Heart left ventricle (tissue), 16 donors: ENCODE data around the gene ASIC2. TPM values are rescaled to one million over a fixed set of nuclear protein-coding genes. Genes with fewer than 3 reads are reported as not detected.
"Not testable (repeated sequence)": the region's sequence is repeated elsewhere in the genome, so short reads cannot be mapped to it uniquely, and the experiment has no call there.

Experiments
- ATAC-seq, 4 donors: fragments of 200-7000 bp; cut with Tn5 transposase; one replicate each; pipeline ENCODE4 v1.9.1; 2020 to 2022; ENCODE audit warnings: moderate library complexity in 4 of 4, mild to moderate bottlenecking in 3 of 4, moderate number of reproducible peaks in 1 of 4
- DNase-seq, 5 donors: peaks; one replicate each; pipeline ENCODE4 v3.0.0-alpha.2; 2020
- H3K27ac ChIP-seq, 12 donors: fragments of 200-600 bp; sonication (generic) in 4 of 12; one replicate each; pipeline versions ENCODE4 v1.5.0 to v1.8.0; 2016 to 2022; ENCODE audit warnings: mild to moderate bottlenecking in 2 of 12
- H3K27me3 ChIP-seq, 9 donors: fragments of 200-600 bp; sonication (generic) in 2 of 9; one replicate each; pipeline versions ENCODE4 v1.5.1 to v1.8.0; 2016 to 2022; ENCODE audit warnings: mild to moderate bottlenecking in 3 of 9
- H3K36me3 ChIP-seq, 9 donors: fragments of 200-600 bp; sonication (generic) in 2 of 9; one replicate each; pipeline versions ENCODE4 v1.5.0 to v1.8.0; 2018 to 2022; ENCODE audit warnings: mild to moderate bottlenecking in 2 of 9
- H3K4me1 ChIP-seq, 12 donors: fragments of 200-600 bp; sonication (generic) in 4 of 12; one replicate each; pipeline versions ENCODE4 v1.5.0 to v1.8.0; 2016 to 2022; ENCODE audit warnings: mild to moderate bottlenecking in 3 of 12
- H3K4me3 ChIP-seq, 12 donors: fragments of 200-600 bp; sonication (generic) in 4 of 12; one replicate each; pipeline versions ENCODE4 v1.5.0 to v1.8.0; 2017 to 2022; ENCODE audit warnings: mild to moderate bottlenecking in 9 of 12, moderate library complexity in 4 of 12
- H3K9me3 ChIP-seq, 12 donors: fragments of 200-600 bp; sonication (generic) in 4 of 12; one replicate each; pipeline versions ENCODE4 v1.5.0 to v1.8.0; 2016 to 2022; ENCODE audit warnings: mild to moderate bottlenecking in 1 of 12
- CTCF ChIP-seq, 12 donors: fragments of 200-600 bp; sonication (generic) in 4 of 12; IDR thresholded peaks; one replicate each; pipeline versions ENCODE4 v1.5.0 to v1.8.0; 2018 to 2022; ENCODE audit warnings: antibody characterized with exemption in 12 of 12, mild to moderate bottlenecking in 5 of 12
- POLR2A ChIP-seq, 2 donors: fragments of 450-650 bp; IDR thresholded peaks; one replicate each; pipeline ENCODE4 v1.6.1; 2017; ENCODE audit warnings: antibody characterized with exemption in 2 of 2, mild to moderate bottlenecking in 2 of 2, moderate library complexity in 2 of 2
- WGBS, 4 donors: extraction: QIAGEN DNeasy Blood & Tissue Kit in 2 of 4; methylation state at CpG; one replicate each; pipeline versions ENCODE4 v1.1.5 to v1.1.7; 2013 to 2018; 5-methylcytosine and 5-hydroxymethylcytosine counted together
- intact Hi-C, 10 donors: fragments of 100-400 bp; cut with DNase I; formaldehyde crosslinking; loops; one replicate each; pipeline versions ENCODE4 v1.11.1 to v1.14.2; 2022
- polyA plus RNA-seq, 2 donors: library from polyadenylated mRNA; stranded (reverse); fragments of 200-250 nt; gene quantifications; one replicate each; pipeline ENCODE4 v1.2.3, GENCODE V29; 2013
- total RNA-seq, 9 donors: library from RNA; depleted of rRNA in 2 of 9; stranded (reverse); fragments of >200 nt in 2 of 9; fragmentation: NEBNext Ultra II Directional in 3 of 9; extraction: Animal tissue kit (Norgen Biotek cat#: 25700) in 3 of 9; gene quantifications; one replicate each; pipeline versions ENCODE4 v1.1.0 to v1.2.4, GENCODE V29; 2016 to 2023
- donor health status: ischemic (EF 13 %, LVEDD 7.1; RV severe dilation, severe dysfunction).
- donor health status: healthy with polysubstance abuse.
- donor health status: DM: no; HTN: yes; CAD: no.
- donor health status: DM: no; HTN: no; CAD: no.
- donor health status: ischemic (EF 25% LVEDD 6.9; RV normal size, moderate dysfunction).
- donor health status: ischemic (EF 25% LVEDD 5.7; RV mildly dilated, moderate dysfunction).
- donor health status: healthy.
- donor health status: DM: yes; HTN: yes; CAD: no.
- donor health status: ischemic (EF 35%, LVEDD 5.7; RV mildly dilated, moderate dysfunction).
- donor health status: nonischemic (EF 11% LVEDD 7.7; RV severe dilation, severe dysfunction).
- donor health status: DM: yes; HTN: yes; CAD: no.
- donor health status: PGD.
- donor health status: ischemic (EF 29% LVEDD 5.4; RV normal size, mild dysfunction).
- donor health status: nonischemic (EF 23%, LVEDD 6.1; RV moderate dilation, normal function).

The ASIC2 gene
- total and polyA plus RNA-seq, 11 donors, result 1.1 TPM; not detected in 10

- DNase-seq (no peak), ATAC-seq (no peak)
- WGBS, 4 donors, result 48 to 58% (median 55%) methylated on average over 13 of the region's 13 CpGs
- Histone ChIP-seq H3K9me3 (peaks cover 0 to 16% (median 5%) of the 10 kb centered on the region in 12 donors), H3K27ac (no peak overlapping the region), H3K4me3 (no peak overlapping the region), H3K36me3 (no peaks in the 10 kb centered on the region), H3K4me1 (no peaks in the 10 kb centered on the region), H3K27me3 (peaks cover 0 to 13% (median 0%) of the 10 kb centered on the region in 9 donors)
- intact Hi-C loops, result loop anchor here in 1 of 10 donors (10.0 kb wide), 1 partner anchor 58 kb away; no protein-coding TSS in a partner anchor
- TF ChIP-seq CTCF (IDR thresholded peaks at IDR 0.05) (no peak), POLR2A (IDR thresholded peaks at IDR 0.05) (no peak)
Measured at GRCh38 chr17:32992321-32993033, 300.6 kb downstream of the ASIC2 start.

- no peaks in the 10 kb centered on the region for H3K27me3 ChIP-seq
- TF ChIP-seq CTCF (IDR thresholded peaks at IDR 0.05), result no peak
- TF ChIP-seq POLR2A (IDR thresholded peaks at IDR 0.05), result no peak
- no peak for ATAC-seq
- H3K4me3 ChIP-seq, result no peak overlapping the region
- 64 to 73% (median 68%) methylated on average over 3 of the region's 3 CpGs for WGBS, 4 donors
- DNase-seq, result no peak
- peaks cover 0 to 20% (median 7%) of the 10 kb centered on the region in 12 donors for H3K9me3 ChIP-seq
- intact Hi-C loops, result no loop called here
- no peaks in the 10 kb centered on the region for H3K36me3 ChIP-seq
- no peak overlapping the region for H3K27ac ChIP-seq
- no peaks in the 10 kb centered on the region for H3K4me1 ChIP-seq
Measured at GRCh38 chr17:32988481-32989101, 304.5 kb downstream of the ASIC2 start.

GRCh38 chr17:32987868-32988267 lies 305.2 kb downstream of the ASIC2 start:
- H3K27ac ChIP-seq, H3K4me1 ChIP-seq, DNase-seq, intact Hi-C loops, H3K27me3 ChIP-seq, H3K36me3 ChIP-seq, H3K4me3 ChIP-seq, ATAC-seq: not testable (repeated sequence)
- 56 to 63% (median 58%) methylated on average over 2 of the region's 2 CpGs for WGBS, 4 donors
- peaks cover 0 to 20% (median 7%) of the 10 kb centered on the region in 12 donors for H3K9me3 ChIP-seq

GRCh38 chr17:32987453-32987805 lies 305.7 kb downstream of the ASIC2 start:
- not testable (repeated sequence) for ATAC-seq, DNase-seq
- WGBS, 4 donors, result 11 to 34% (median 20%) methylated on average over 1 of the region's 1 CpG

GRCh38 chr17:32985050-32985756 lies 307.9 kb downstream of the ASIC2 start:
- WGBS, 4 donors, result 72 to 79% (median 75%) methylated on average over 4 of the region's 4 CpGs
- H3K9me3 ChIP-seq, result peaks cover 0 to 24% (median 9%) of the 10 kb centered on the region in 12 donors
- no peaks in the 10 kb centered on the region for H3K36me3 ChIP-seq
- no peak for ATAC-seq
- H3K27ac ChIP-seq, result no peak overlapping the region
- H3K4me3 ChIP-seq, result no peak overlapping the region
- no peaks in the 10 kb centered on the region for H3K4me1 ChIP-seq
- H3K27me3 ChIP-seq, result peaks cover 0 to 5% (median 0%) of the 10 kb centered on the region in 9 donors
- TF ChIP-seq POLR2A (IDR thresholded peaks at IDR 0.05) (no peak), CTCF (IDR thresholded peaks at IDR 0.05) (no peak)
- intact Hi-C loops, result no loop called here
- DNase-seq, result no peak

More at GRCh38 chr17:32987453-32987805, 305.7 kb downstream of the ASIC2 start:
- intact Hi-C loops, H3K4me1 ChIP-seq, H3K27ac ChIP-seq, H3K27me3 ChIP-seq, H3K36me3 ChIP-seq, H3K4me3 ChIP-seq: not testable (repeated sequence)
- H3K9me3 ChIP-seq, result peaks cover 0 to 20% (median 7%) of the 10 kb centered on the region in 12 donors

- H3K4me3 ChIP-seq, H3K36me3 ChIP-seq, H3K27me3 ChIP-seq, H3K9me3 ChIP-seq, H3K4me1 ChIP-seq, H3K27ac ChIP-seq, DNase-seq, ATAC-seq, intact Hi-C loops: not testable (repeated sequence)
- 61 to 94% (median 85%) methylated on average over 2 to 3 of the region's 3 CpGs for WGBS, 4 donors
Measured at GRCh38 chr17:32981611-32982010, 311.5 kb downstream of the ASIC2 start.
